B cell (primary cell): Measurements from ENCODE around the gene SLC39A7.

ENCODE experiments used
- EZH2 ChIP-seq: IDR thresholded peaks from 2 replicates; pipeline ENCODE4 v1.6.1; 2012; ENCODE audit warnings: borderline replicate concordance, low read depth, mild to moderate bottlenecking, moderate library complexity, low read length; ENCODE audit not compliant: insufficient read depth, poor library complexity, severe bottlenecking
- TF ChIP-seq, protein P1 (sequence below): fragments of 200-600 bp; IDR thresholded peaks from one replicate; pipeline ENCODE4 v1.8.0; 2022; ENCODE audit warnings: antibody characterized with exemption, mild to moderate bottlenecking

DNA sequence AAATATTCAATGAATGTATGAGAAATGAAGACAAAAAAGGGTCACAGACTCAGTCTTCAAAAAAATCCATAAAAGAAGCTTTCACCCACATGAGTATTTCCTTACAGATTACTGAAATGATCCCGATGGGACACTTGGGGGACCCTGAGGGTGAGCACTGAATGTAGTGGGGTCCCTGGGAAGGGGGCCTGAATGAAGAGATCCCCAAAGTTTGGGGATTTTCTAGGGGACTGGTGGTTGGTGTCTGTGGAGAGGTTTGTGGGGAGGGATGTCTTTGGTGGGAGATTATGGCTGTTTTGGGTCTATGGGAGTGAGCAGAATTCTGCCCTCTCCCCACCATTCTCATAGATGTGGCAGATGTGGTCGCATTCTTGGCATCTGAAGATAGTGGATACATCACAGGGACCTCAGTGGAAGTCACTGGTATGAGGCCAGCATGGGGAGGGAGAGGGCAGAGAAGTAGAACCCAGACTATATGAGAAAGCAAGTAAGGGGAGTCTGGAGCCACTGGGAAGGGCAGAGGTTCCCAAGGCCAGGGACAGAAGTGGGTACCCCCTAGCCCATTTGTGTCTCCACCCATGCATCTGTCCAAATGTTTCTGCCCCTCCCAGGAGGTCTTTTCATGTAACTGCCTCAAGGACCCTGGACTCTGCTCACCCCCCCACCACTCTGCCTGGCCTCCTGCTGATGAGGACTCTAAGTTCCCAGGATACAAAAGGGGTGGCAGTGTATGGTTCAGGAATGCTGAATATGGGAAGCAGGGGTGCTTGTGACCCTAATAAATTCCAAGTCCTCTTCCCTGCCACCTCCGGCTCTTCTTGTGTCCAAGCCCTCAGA is 5.6 kb downstream of the SLC39A7 start:
- TF ChIP-seq, protein P1, sequence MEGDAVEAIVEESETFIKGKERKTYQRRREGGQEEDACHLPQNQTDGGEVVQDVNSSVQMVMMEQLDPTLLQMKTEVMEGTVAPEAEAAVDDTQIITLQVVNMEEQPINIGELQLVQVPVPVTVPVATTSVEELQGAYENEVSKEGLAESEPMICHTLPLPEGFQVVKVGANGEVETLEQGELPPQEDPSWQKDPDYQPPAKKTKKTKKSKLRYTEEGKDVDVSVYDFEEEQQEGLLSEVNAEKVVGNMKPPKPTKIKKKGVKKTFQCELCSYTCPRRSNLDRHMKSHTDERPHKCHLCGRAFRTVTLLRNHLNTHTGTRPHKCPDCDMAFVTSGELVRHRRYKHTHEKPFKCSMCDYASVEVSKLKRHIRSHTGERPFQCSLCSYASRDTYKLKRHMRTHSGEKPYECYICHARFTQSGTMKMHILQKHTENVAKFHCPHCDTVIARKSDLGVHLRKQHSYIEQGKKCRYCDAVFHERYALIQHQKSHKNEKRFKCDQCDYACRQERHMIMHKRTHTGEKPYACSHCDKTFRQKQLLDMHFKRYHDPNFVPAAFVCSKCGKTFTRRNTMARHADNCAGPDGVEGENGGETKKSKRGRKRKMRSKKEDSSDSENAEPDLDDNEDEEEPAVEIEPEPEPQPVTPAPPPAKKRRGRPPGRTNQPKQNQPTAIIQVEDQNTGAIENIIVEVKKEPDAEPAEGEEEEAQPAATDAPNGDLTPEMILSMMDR: no peak
- no peak for TF ChIP-seq EZH2
